ENCODE measurements around the gene CLDND2. TPM values are rescaled to one million over a fixed set of nuclear protein-coding genes. Genes with fewer than 3 reads are reported as not detected.

CLDND2 gene
- total RNA-seq, 4 donors from 2014 or later, result not detected

DNA sequence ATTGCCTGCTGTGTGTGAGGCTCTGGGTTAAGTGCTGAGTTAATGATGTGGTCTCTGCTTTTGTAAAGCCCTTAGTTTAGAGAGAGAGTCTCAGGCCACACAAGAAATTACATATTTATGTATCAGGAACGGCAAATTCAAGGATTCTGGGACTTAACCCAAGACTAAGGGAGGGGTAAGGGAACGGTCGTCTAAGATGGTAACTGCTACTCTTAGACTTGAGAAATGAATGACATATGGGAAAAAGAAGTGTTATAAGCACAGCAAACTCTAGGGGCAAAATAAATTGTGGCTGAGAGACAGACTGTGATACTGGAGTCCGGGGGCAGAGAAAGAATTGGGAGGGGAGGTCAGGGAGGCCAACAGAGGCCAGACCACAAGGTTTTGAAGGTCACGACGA, 37.1 kb downstream of the CLDND2 start:
- TF ChIP-seq, protein P1, sequence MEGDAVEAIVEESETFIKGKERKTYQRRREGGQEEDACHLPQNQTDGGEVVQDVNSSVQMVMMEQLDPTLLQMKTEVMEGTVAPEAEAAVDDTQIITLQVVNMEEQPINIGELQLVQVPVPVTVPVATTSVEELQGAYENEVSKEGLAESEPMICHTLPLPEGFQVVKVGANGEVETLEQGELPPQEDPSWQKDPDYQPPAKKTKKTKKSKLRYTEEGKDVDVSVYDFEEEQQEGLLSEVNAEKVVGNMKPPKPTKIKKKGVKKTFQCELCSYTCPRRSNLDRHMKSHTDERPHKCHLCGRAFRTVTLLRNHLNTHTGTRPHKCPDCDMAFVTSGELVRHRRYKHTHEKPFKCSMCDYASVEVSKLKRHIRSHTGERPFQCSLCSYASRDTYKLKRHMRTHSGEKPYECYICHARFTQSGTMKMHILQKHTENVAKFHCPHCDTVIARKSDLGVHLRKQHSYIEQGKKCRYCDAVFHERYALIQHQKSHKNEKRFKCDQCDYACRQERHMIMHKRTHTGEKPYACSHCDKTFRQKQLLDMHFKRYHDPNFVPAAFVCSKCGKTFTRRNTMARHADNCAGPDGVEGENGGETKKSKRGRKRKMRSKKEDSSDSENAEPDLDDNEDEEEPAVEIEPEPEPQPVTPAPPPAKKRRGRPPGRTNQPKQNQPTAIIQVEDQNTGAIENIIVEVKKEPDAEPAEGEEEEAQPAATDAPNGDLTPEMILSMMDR (IDR thresholded peaks at IDR 0.05; ENCODE audit: low read depth), result no peak

DNA sequence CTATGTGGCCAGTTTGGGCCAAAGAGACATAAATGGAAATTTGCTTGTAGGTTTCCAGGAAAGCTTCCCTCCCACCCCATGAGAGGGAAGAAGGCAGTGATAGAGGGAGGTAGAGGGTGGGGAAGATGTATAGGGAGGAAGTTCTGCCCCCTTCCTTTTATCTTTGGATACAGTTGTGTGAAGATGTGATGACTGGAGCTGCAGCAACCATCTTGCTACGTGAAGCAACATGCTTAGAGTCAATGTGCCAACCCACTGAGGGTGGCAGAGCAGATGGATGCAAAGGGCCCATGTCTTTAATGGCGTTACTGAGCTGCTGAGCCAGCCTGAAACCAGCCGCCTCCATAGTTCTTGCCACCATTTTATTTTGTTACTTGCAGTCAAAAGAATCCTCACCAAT, 37.6 kb downstream of the CLDND2 start:
- TF ChIP-seq, protein P1 (IDR thresholded peaks at IDR 0.05; ENCODE audit: low read depth), result no peak

DNA sequence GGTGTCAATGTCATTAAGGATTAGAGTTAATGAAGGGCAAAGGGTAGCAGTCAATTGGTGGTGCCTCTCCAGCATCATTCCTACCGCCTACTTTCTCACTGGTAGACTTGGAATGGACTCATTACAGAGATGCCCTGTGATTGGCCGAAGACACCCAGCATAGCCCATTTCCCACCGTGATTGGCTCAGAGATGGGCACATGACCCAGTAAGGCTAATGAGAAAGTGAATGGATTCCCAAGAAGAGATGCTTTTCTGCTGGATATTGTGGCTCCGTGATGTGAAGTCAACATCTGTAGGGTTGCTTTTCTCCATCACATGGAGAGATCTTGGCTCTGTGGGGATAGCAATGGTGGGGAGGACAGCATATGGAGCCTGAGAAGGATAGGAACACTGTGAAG, 38.4 kb downstream of the CLDND2 start:
- TF ChIP-seq, protein P1 (IDR thresholded peaks at IDR 0.05; ENCODE audit: low read depth), result no peak

DNA sequence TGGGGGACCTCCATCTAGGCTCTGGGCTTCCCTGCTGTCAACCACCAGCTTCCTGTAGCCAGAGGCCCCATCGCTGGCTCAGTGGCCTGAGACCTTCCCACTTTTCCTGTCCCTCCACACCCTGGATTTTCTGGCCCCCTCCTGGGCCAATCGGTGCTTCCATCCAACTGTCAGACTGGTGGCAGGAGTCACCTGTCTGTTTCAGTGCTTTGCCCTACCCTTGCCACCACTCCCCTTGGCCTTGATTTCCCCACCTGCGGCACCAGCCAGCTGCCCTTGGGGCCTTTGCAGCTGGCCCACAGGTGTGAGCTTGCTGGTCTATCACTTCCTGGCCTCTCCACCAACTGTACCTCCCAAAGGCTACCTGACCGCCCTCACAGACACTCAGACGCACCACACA, 39.4 kb downstream of the CLDND2 start:
- TF ChIP-seq, protein P1 (IDR thresholded peaks at IDR 0.05; ENCODE audit: low read depth), result no peak

DNA sequence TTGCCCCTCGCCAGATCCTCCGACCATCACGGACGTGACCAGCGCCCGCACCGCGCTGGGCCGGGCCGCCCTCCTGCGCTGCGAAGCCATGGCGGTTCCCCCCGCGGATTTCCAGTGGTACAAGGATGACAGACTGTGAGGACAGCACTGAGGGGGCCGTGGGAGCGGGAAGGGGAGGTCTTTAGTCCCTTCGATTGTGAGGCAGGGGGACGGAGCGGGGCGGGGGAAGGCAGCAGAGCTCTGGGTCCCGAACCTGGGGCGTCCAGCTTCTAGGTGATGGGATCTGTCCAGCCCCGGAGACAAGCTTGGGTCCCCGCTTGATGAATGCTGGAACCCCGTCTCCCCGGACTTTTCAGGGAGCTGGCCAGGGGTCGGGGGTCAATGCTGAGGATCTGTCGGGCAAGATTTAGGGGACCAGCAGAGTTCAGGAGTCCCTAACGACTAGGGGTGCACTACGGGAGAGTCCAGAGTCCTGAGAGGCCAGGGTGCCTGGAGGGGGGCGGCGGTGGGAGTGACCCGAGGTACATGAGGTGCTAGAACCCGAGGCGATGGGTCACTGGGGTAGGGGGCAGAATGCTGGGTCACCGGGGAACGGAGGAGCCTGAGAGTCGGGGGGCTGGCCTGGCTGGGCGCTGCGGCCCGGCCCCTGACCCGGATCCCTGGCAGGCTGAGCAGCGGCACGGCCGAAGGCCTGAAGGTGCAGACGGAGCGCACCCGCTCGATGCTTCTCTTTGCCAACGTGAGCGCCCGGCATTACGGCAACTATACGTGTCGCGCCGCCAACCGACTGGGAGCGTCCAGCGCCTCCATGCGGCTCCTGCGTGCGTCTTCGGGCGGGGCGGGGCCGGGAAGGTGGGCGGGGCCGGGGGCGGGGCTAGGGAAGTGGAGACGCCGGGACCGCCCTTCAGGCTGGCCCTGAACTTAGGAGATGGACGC, 41.5 kb downstream of the CLDND2 start:
- TF ChIP-seq, protein P1 (IDR thresholded peaks at IDR 0.05; ENCODE audit: low read depth), result no peak

DNA sequence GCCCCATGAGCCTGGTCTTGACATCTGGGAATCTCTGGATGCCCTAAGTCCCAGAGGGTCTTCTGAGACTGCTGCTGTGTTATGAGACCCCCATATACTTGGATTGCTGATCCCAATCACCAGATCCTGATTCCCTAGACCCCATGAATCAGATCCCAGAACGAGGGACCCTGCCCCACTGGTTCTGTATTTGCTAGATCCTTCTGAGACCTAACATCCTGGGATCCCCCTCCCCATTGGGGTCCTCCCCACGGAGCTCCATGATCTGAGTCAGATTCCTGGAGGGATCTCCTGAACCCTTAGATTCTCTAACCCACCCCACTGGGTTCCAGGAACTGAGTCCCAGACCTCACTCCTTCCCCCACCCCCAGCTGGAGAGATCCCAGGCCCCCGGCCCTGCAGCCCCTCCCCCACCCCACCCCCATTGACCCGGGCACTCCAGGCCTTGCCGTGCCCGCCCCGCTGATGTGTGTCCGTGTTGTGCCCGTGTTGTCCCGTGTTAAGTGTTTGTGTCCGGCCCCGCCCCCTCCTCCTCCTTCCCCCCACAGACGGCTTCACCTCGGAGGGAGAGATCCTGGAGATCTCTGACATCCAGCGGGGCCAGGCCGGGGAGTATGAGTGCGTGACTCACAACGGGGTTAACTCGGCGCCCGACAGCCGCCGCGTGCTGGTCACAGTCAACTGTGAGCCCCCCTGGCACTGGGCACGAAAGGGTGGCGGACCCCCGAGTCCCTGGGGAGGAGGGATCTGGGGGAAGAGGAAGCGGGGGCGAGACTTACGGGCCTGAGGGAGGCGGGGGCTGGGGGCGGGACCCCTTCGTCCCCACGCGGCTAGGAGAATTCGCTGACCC, 42.4 kb downstream of the CLDND2 start:
- TF ChIP-seq, protein P1 (IDR thresholded peaks at IDR 0.05; ENCODE audit: low read depth), result no peak
